ENCODE measurements around the gene MUC5AC.

The MUC5AC gene

DNA sequence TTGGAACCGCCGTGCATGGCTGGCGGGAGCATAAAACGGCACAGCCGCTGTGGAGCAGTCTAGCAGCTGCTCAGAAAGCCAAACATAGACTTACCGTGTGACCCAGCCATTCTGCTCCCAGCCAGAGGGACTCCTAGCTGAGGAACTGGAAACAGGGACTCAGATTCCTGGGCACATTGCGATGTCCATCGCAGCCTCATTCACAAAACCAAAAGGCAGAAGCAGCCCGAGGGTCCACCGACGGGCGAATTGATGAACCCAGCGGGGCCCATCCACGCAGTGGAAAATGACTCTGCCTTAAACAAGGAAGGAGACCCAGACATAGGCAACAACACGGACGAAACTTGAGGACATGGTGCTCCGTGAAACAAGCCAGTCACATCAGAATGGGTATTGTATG lies 59.4 kb downstream of the MUC5AC start:
- DNase-seq: no peak

DNA sequence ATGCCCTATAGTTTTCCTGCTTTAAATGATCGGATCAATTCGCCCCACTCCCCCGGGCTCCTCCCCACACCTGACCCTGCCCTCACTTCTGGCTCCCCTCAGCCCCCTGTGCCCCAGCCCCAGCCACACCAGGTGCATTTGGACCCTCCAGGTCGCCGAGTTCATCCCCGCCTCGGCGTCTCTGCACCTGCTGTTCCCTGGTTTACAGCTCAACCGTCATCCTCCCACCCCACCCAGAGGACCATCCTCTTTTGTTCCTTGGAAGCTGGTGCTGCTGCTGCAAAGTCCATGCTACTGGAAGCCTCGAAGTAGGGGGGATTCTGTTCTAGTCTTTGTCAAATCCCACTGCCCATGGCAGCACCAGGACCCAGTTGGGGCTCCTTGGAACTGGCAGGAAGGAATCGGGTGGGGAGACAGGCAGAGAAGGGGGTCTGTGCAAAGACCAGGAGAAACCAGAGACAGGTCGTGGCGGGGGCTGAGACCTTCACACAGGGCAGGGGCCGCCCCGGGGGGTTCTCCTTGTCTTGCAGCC lies 60.6 kb downstream of the MUC5AC start:
- no peak for DNase-seq

DNA sequence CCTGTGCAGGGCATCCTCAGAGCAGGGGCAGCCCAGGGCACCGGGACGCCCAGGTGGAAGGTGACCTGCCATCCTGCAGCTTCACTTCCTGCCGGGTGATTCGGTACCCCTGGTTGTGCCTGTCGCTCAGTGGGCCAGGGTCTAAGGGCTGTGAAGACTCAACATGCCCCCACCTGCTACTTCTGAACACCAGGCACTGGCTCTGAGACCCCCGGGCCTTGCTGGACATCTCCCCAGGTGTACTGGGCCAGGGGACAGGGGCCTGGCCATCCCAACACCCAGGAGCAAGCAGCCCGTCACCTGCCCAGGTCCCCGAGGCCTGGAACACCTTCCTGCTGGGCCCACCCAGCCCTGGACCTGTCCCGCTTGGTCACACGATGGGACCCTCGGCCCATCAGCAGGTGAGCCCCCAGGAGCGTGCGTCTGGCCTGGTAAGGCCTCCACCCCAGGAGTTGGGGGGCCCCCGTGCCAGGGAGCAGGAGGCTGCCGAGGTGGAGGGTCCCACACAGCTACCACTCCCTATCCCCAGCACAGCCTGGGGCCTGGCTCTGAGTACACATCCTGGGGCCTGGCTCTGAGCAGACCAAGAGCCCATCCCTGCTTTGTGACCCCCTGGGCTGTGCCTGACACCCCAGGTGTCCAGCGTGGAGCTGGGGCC lies 61.2 kb downstream of the MUC5AC start:
- DNase-seq: no peak

DNA sequence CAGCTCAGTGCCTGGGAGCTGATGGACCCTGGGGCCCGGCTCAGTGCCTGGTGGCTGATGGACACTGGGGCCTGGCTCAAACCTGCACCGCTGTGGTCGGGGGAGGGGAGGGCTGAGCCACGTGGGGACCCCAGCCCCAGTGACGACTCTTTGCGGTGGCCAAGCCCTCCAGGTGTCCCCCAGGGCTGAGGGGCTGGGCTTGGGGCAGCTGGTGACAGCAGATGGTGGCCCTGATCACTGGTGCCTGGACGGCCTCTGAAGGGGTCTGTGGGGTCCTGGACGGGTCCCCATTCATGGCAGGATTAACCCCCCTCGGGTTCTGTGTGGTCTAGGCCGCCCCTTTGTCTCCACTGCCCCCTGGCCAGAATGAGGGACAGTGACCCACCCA lies 61.7 kb downstream of the MUC5AC start:
- no peak for DNase-seq

DNA sequence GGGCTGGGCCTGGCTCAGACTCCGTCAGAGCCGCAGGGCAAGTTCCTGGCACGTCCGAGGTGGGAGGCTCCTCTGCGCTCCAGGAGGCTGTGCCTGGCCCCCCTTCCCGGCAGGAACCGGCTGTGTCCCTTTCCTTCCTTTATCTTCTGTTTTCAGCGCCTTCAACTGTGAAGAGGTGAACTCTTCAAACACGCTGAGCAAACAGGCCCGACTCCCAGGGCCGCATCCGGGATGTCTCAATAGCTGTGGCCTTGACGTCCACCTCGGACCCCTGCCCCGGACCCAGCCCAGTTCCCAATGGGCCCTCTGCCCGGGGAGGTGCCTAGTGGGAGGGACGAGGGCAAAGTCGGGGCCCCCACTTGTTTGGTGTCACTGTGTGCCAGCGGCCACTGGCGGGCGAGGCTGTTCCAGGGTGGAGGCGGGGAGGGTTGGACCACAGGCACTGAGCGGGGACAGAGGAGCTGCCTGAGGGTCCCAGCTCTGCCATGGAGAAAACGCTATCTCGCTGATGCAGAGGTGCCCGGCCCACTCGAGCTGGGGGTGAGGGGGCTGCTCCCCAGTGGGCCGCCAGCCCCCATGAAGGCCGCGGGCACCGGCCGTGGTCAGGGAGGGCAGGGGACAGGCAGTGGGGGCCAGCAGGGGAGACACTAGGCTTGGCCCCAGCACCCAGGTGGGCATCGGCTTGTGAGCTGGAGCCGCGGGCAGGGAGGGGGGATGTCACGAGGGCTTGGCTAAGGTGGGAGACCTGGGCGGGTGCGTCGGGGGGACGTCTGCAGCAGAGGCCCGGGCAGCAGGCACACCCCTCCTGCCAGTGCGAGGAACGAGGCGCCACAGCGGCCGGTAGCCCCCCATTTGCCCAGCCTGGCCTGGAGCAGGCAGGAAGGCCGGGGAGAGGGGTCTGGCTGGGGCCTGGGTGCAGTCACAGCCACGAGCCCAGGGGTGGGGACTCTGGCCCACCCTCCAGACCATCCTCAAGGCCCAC lies 62.4 kb downstream of the MUC5AC start:
- DNase-seq: no peak

DNA sequence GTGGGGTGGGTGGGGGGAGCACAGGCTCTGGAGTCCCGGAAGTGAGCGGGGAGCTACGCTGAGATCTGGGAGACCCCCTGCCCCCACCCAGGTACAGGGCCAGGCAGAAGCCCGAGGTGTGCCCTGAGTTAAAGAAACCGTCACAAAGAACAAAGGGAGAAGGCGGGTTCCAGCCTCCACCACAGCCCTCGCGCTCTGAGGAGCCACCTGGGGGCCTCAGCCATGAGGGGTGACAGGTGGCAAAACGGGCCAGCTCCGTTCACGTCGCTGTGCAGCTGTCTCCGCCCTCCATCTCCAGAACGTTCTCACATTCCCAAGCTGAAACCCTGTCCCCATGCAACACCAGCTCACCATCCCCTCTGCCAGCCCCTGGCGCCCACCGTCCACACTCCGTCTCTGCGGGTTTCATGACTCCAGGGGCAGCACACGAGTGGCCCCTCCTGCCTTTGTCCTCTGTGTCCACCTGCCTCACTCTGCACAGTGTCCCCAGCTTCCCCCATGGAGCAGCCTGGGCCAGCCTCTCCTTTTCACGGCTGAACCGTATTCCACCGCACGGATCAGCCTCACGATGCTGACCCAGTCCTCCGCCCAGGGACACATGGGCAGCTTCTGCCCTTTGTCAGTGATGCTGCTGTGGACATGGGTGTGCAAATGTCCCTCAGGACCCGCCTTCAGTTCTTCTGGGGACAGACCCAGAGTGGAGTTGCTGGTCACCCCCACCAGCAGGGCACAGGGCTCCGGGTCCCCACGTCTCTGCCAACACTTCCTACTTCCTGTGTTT lies 63.4 kb downstream of the MUC5AC start:
- DNase-seq: no peak

DNA sequence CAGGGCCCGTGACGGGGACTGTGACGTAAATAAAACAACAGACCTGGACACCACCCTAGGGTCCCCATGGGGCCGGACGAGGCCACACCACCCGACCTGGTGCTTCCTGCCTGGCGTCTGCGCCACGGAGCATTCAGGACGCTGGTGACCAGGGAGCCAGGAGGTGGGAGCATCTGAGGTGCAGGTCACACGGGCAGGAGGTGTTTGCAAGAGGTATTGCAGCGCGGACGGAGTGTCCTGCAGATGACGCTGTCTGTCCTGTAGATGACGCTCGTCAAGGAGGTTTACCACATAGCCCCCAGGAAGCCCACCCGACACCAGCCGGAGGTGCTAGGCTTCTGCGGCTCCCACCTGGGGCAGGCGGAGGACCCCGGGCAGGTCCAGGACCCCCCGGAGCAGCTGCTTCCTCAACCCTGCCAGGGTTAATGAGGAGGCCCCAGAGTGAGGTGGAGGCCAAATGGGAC lies 64.1 kb downstream of the MUC5AC start:
- no peak for DNase-seq

DNA sequence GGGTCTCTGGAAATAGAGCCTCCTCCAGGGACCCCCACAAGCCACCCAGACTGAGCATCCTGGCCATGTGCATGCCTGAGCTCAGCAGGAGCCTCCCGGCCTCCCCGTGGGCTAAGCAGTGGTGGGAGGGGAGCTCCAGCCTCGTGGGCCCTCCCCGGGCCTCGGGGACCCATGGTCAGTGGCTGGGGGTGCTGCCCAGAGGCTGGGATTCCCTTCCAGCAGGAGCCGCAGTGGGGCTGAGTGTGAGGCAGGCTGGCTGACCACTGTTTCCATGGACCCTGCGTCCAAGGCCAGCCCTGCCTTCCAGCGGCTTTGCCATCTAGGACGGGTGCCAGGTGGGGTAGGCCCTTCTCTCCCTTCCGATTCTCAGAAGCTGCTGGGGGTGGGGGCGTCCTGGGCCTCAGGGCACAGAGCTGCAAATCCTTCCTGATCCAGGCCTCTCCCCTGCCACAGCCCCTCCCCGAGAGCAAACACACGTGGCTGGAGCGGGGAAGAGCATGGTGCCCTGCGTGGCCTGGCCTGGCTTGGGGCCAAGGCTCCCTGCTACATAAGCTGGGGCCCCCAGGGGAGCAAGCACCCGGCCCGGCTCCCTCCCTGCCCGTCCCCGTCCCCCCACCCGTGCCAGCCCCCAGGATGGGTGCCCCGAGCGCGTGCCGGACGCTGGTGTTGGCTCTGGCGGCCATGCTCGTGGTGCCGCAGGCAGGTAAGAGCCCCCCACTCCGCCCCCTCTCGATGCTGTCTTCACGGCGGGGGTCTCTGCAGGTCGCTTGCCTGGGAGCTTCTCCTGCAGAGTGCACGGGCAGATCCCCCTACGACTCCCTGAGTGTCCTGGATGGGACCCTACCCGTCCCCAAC lies 65.0 kb downstream of the MUC5AC start, which contains the start of gene MUC5B:
TSS of gene MUC5B (plus strand) at position 576 of the 855 bp plus-strand sequence. CDS start at position 634, 58 bp downstream.
- DNase-seq: no peak

DNA sequence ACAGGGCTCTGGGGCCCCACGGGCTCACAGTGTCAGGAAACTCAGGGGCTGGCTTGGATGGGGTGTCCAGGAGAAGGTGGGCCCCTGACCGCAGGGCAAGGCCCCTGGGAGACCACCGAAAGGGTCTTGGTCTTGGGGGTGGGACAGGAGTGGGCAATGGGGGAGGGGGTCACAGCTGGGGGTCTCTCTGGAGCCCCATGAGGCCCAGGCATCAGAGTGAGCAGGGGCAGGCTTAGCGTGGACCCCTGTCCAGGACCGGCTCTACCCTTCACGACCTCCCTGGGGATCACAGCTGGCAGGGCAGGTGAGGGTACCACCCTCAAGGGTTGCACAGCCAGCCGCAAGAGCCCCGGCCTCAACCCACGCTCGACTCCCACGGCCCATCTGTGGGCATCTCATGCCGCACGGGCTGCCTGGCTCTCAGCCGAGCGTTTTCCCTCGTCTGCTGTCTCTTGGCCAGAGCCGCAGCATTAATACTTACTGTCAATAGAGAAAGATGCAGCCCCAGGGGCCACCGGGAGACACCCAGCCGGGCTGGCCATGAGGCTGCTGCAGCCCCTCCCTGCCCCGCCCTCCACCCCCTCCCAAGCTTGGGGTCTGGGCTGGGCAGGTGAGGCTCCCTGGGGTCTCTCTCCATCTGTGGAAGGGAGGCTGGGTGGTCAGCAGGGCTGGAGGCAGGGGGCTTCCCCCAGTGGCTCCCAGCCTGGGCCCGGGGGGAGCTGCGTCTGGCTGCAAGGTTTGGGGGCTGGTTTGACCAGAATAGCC lies 65.8 kb downstream of the MUC5AC start:
- no peak for DNase-seq

DNA sequence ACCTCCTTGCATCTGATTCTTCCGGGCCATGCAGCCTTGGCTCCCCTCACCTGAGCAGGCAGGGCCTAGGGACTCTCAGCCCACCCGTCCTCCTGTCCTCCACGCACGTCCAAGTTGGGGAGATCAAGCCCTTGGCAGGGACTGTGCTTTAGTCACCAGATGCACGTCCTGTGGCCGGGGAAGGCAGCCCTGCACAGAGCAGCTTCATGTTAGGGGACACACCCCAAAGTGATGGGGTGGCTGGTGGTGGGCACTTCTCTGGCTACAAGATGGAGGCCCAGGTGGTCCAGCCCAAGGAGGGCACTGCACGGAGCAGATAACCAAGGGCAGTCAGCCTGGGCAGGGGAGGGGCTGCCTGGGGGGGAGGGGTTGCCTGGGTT lies 66.3 kb downstream of the MUC5AC start:
- no peak for DNase-seq

DNA sequence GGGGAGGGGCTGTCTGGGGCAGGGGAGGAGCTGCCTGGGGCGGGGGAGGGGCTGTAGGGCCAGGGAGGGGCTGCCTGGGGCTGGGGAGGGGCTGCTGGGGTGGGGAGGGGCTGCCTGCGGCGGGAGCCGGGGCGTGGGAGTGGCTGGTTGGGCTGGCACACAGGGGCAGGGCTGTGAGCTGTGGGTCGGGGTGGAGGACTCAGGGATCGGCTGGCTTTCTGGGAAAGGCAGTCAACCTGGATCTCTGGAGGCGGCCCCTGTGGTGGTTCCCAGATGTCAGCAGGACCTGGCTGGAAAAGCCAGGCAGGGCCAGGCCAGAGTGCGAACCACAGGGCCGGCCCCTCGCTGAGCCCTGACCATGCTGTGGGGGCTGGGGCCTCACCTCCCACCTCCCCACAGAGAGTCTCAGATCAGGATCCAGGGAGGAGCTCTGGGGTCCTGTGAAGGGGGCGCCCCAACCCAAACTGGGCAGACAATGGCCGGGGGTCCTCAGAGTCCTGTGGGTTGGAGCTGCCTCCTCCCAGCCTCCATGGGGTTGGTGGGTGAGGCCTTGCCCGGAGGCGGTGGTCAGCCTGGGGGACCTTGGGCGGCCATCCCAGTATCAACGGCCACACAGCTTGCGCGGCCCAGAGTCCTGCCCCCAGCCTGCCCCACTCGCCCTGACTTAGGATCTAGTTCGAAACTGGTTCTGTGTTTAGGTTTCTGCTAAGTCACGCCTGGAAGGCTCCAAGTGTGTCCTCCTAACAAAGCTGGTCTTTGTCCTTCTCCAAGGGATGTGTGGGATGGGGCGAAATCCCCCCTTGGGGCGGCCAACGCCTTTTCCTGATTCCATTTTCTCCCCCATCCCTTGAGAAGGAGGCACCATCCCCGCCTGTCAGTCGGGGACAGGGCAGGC lies 67.0 kb downstream of the MUC5AC start:
- no peak for DNase-seq

DNA sequence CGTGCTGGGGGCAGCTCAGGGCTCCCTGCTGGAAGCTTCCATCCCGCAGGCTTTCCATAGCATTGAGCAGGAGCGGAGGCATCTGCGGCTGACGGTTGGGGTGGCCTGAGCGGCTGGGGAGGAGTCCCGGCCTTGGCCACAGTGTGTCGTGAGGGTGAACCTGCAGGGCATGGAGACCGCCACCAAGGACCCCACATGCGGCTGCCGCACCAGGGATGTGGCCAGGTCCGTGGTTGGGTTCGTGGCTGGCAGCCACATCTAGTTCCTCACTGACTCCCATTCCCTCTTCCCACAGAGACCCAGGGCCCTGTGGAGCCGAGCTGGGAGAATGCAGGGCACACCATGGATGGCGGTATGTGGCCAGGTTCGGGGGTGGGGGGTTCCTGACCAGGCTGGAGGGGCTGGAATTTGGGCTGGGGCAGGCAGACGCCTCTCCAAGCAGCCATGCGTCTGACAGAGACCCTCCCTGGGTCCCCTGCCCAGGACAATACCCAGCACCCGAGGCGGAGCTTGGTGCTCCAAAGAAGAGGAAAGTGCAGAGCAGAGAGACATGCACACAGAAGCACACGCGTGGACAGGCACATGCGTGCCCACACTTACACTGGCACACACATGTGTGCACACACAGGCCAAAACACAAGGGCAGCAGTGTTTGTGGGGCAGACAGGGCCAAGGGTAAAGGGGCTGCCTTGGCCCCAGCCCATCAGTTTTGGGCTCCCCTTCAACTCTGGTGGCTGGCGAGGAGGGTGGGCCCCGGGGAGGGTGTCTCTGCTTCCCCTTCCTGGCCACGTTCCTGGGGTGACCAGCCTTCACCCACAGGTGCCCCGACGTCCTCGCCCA lies 67.9 kb downstream of the MUC5AC start:
- DNase-seq: no peak

DNA sequence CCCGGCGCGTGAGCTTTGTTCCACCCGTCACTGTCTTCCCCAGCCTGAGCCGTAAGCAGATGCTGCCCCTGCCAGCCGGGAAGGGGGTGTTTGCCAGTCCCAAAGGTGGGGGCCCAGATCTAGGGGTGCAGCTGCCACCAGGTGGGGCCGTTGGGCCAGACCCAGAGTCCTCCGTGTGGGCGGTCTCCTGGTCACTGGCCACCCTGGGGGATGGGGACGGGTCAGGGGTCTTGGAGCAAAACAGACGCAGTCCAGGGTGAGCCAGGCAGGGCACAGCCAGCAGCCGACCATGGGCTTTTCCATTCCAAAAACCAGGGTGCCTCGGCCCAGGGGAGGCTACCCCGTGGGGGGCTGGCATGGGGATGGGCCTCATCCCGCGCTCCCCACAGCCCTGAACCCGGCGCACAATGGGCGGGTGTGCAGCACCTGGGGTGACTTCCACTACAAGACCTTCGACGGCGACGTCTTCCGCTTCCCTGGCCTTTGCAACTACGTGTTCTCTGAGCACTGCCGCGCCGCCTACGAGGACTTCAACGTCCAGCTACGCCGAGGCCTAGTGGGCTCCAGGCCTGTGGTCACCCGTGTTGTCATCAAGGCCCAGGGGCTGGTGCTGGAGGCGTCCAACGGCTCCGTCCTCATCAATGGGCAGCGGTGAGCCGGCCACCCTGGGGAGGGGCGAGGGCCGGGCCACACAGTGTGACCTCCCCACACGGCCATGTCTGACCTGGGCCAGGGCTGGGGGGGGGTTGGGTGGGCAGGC lies 68.7 kb downstream of the MUC5AC start:
- DNase-seq: no peak

DNA sequence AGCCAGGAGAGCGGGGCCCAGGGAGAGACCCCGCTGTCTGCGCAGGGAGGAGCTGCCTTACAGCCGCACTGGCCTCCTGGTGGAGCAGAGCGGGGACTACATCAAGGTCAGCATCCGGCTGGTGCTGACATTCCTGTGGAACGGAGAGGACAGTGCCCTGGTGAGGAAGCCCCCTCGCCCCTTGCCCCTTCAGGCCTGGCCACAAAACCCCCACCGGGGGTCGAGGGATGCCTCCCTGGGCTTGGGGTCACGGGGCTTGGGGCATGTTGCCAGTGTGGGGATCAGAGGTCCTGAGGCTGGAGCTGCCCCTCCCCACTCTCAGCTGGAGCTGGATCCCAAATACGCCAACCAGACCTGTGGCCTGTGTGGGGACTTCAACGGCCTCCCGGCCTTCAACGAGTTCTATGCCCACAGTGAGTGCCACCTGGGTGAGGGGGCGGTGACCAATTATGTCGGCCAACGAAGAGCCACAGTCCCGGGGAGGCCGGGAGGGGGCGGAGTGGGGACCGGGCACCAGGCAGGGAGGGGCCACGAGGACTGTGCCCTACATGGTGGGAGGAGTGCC lies 69.3 kb downstream of the MUC5AC start:
- no peak for DNase-seq

DNA sequence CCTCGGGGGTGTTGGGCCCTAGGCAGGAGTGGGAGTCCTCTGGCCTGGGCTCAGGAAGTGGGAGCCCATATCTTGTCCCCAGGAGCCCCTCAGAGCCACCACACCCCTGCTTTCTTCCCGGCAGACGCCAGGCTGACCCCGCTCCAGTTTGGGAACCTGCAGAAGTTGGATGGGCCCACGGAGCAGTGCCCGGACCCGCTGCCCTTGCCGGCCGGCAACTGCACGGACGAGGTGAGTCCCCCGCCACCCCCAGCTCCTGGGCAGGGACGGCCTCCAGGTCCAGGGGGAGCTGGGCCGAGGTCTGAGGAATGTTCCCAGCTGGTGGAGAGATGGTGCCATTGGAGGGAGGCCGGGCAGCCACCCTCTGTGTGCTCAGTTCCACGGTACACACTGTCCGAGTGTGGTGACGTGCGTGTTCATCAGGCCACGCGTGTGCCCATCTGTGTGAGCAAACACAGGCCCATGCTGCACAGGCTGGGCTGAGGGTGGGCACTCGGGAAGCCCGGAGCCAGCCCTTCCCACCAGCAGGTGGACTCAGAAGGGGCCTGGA lies 69.9 kb downstream of the MUC5AC start:
- DNase-seq: no peak

DNA sequence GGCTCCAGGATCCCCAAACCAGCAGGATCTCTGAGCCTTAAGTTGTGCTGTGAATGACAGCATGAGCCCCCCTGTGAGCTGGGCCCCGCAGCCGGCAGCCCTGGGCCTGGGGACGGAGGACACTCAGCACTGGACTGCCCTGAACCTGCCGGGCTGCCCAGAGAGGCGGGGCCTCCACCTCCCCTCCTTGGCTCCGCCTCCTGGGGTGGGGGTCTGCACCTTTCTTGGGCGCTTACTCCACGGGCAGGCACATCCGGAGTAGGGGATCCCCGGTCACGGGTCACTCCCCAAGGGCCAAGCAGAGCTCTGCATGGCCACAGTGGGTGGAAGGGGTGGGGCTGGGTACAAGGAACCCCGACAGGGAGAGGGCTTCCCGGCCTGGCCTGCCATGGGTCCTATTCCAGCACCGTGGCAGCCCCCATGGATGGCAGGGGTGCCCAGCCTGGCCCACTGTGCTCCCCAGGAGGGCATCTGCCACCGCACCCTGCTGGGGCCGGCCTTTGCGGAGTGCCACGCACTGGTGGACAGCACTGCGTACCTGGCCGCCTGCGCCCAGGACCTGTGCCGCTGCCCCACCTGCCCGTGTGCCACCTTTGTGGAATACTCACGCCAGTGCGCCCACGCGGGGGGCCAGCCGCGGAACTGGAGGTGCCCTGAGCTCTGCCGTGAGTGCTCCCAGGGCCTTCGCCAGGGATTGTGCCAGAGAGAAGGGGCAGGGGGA lies 70.5 kb downstream of the MUC5AC start:
- DNase-seq: no peak

DNA sequence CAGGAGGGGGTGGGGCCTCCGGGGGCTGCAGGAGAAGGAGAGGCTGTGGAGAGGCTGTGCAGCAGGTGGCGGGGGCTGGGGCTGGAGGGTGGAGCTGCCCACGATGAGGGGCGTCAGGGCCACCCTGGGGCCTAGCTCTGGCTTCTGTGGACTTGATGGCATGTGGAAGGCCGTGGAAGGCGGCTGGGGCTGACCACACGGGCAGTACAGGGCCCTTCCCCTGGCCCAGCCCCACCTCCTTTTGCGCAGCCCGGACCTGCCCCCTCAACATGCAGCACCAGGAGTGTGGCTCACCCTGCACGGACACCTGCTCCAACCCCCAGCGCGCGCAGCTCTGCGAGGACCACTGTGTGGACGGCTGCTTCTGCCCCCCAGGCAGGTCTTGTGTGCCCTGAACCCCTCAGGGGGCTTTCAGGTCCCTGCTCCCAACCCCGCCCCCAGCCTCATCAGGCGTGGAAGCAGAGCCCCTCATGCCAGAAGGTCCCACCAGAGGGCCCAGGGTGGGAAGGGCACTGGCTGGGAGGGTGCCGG lies 71.2 kb downstream of the MUC5AC start:
- no peak for DNase-seq

All from NCI-H2029 treated with DMSO at 0.1 percent for 48 hours (cell line).